HCT116 (cell line): ENCODE data around the gene NHERF1. TPM values are rescaled to one million over a fixed set of nuclear protein-coding genes. Genes with fewer than 3 reads are reported as not detected.

Source experiments
- ATAC-seq: fragments of 200-7000 bp; cut with Tn5 transposase; 2 replicates; pipeline ENCODE4 v1.9.1; 2020; ENCODE audit warnings: mild to moderate bottlenecking, moderate library complexity
- BruUV-seq: library from RNA; stranded (reverse); fragments of 400-500 nt; replicated peaks from 2 replicates; lab custom pipeline; 2021; lab: Mats Ljungman, UMichigan
- CTCF ChIA-PET: fragments of 300-600 bp; sonication (Branson Sonifier 250); formaldehyde crosslinking; loops from one replicate; lab custom pipeline; 2021; ENCODE audit warnings: antibody characterized with exemption; lab: Charles Lee
- POLR2A ChIA-PET: fragments of 300-600, 350-600 bp; sonication (Branson Sonifier 250); formaldehyde crosslinking; loops from one replicate; lab custom pipeline; 2021; ENCODE audit warnings: antibody characterized with exemption; lab: Charles Lee
- RAD21 ChIA-PET, 2 experiments: fragments of 300-600 bp; sonication (Branson Sonifier 250); formaldehyde crosslinking; loops; one replicate each; lab custom pipeline; 2023; ENCODE audit warnings: low total read pairs in 2 of 2; ENCODE audit not compliant: uncharacterized antibody in 2 of 2, unreplicated experiment in 2 of 2, low non-redundant PET in 1 of 2; lab: Charles Lee
- DNase-seq: peaks from one replicate; pipeline ENCODE4 v3.0.0-alpha.2; 2010; ENCODE audit warnings: low read depth, low spot score
- H2AFZ ChIP-seq: fragments of 200-600 bp; shearing (Covaris generic), sonication (generic); 2 replicates; pipeline ENCODE4 v1.6.1; 2017; ENCODE audit warnings: low read depth, mixed run types, mixed read lengths, antibody characterized with exemption, low read length; ENCODE audit not compliant: poor library complexity, severe bottlenecking
- H3K27ac ChIP-seq: 2 replicates; pipeline ENCODE4 v1.5.1; 2012; ENCODE audit warnings: low read depth, low read length
- H3K27me3 ChIP-seq: fragments of 200-600 bp; sonication (generic); 2 replicates; pipeline ENCODE4 v1.6.1; 2016; ENCODE audit warnings: mixed run types, low read length, mixed read lengths; ENCODE audit not compliant: insufficient read depth
- H3K36me3 ChIP-seq, 2 experiments: fragments of 200-500 bp in 1 of 2; fragments of 200-600 bp in 1 of 2; sonication (Bioruptor generic) in 1 of 2; sonication (generic) in 1 of 2; 2 replicates each; pipeline versions ENCODE4 v1.5.1 to v1.6.1; 2014 to 2016; ENCODE audit warnings: low read length in 2 of 2, inconsistent platforms in 1 of 2, mixed read lengths in 1 of 2, mixed run types in 1 of 2; ENCODE audit not compliant: insufficient read depth in 2 of 2, control insufficient read depth in 1 of 2
- H3K4me1 ChIP-seq, 2 experiments: fragments of 200-600 bp in 1 of 2; sonication (generic) in 1 of 2; 2 replicates each; pipeline versions ENCODE4 v1.5.1 to v1.6.1; 2012 to 2017; ENCODE audit warnings: low read length in 2 of 2, inconsistent platforms in 1 of 2, mild to moderate bottlenecking in 1 of 2, mixed read lengths in 1 of 2, mixed run types in 1 of 2, moderate library complexity in 1 of 2; ENCODE audit not compliant: insufficient read depth in 2 of 2, control insufficient read depth in 1 of 2
- H3K4me2 ChIP-seq: fragments of 200-600 bp; sonication (generic); 2 replicates; pipeline ENCODE4 v1.6.1; 2017; ENCODE audit warnings: mixed run types, low read length, mixed read lengths
- H3K4me3 ChIP-seq, 2 experiments: fragments of 200-600 bp in 1 of 2; sonication (generic) in 1 of 2; replicated peaks in 1 of 2; 2 replicates each; pipeline ENCODE4 v1.5.1; 2011 to 2016; ENCODE audit warnings: low read length in 2 of 2, control low read depth in 1 of 2, low read depth in 1 of 2, mild to moderate bottlenecking in 1 of 2, mixed read lengths in 1 of 2, mixed run types in 1 of 2
- H3K79me2 ChIP-seq: fragments of 200-600 bp; sonication (generic); 2 replicates; pipeline ENCODE4 v1.6.1; 2017; ENCODE audit warnings: mild to moderate bottlenecking, mixed run types, low read length, moderate library complexity, mixed read lengths; ENCODE audit not compliant: insufficient read depth
- H3K9ac ChIP-seq: fragments of 200-600 bp; sonication (generic); 2 replicates; pipeline ENCODE4 v1.6.1; 2016; ENCODE audit warnings: low read length, mixed read lengths
- H3K9me2 ChIP-seq: fragments of 200-600 bp; sonication (generic), shearing (Covaris generic); 2 replicates; pipeline ENCODE4 v1.6.1; 2017; ENCODE audit warnings: mixed run types, mild to moderate bottlenecking, moderate library complexity; ENCODE audit not compliant: insufficient read depth
- H3K9me3 ChIP-seq, 2 experiments: fragments of 200-500 bp in 1 of 2; fragments of 200-600 bp in 1 of 2; sonication (Bioruptor generic) in 1 of 2; sonication (generic) in 1 of 2; 2 replicates each; pipeline ENCODE4 v1.6.1; 2014 to 2017; ENCODE audit warnings: low read length in 2 of 2, mixed read lengths in 2 of 2, inconsistent platforms in 1 of 2, low read depth in 1 of 2, mild to moderate bottlenecking in 1 of 2, mixed run types in 1 of 2, moderate library complexity in 1 of 2; ENCODE audit not compliant: control insufficient read depth in 1 of 2, insufficient read depth in 1 of 2
- H4K20me1 ChIP-seq: fragments of 200-600 bp; sonication (generic), shearing (Covaris generic); 2 replicates; pipeline ENCODE4 v1.6.1; 2017; ENCODE audit warnings: mixed run types, mild to moderate bottlenecking, moderate library complexity; ENCODE audit not compliant: insufficient read depth
- CBX3 ChIP-seq: IDR thresholded peaks from 2 replicates; pipeline ENCODE4 v1.6.1; 2012; ENCODE audit warnings: low read depth
- EGR1 ChIP-seq: IDR thresholded peaks from 2 replicates; pipeline ENCODE4 v1.6.1; 2012; ENCODE audit warnings: low read depth
- ELF1 ChIP-seq: IDR thresholded peaks from 2 replicates; pipeline ENCODE4 v1.6.1; 2012; ENCODE audit warnings: low read depth, borderline replicate concordance
- POLR2AphosphoS5 ChIP-seq: IDR thresholded peaks from 2 replicates; pipeline ENCODE4 v1.6.1; 2011; ENCODE audit warnings: mild to moderate bottlenecking, low read depth, low read length, moderate library complexity
- RAD21 ChIP-seq: IDR thresholded peaks from 2 replicates; pipeline ENCODE4 v1.6.1; 2012; ENCODE audit warnings: low read depth, mild to moderate bottlenecking
- SP1 ChIP-seq: IDR thresholded peaks from 2 replicates; pipeline ENCODE4 v1.6.1; 2012; ENCODE audit warnings: low read depth
- SRF ChIP-seq: IDR thresholded peaks from 2 replicates; pipeline ENCODE4 v1.6.1; 2012; ENCODE audit warnings: low read depth
- ZNF274 ChIP-seq: fragments of 200-500 bp; sonication (Bioruptor generic); IDR thresholded peaks from 2 replicates; pipeline ENCODE4 v1.6.1; 2014; ENCODE audit warnings: mild to moderate bottlenecking, low read depth, low read length, inconsistent platforms
- intact Hi-C: fragments of 100-400 bp; cut with micrococcal nuclease; formaldehyde crosslinking; loops from 2 replicates; pipeline ENCODE4 v1.10.0; 2022
- total RNA-seq: library from RNA; stranded (reverse); gene quantifications from one replicate; pipeline ENCODE4 v1.2.1, GENCODE V29; 2021; ENCODE audit not compliant: unreplicated experiment
- TF ChIP-seq, protein P1 (sequence below): IDR thresholded peaks from 2 replicates; pipeline ENCODE4 v1.6.1; 2011; ENCODE audit warnings: mild to moderate bottlenecking, low read length, moderate library complexity; ENCODE audit not compliant: insufficient replicate concordance; ENCODE audit errors: extremely low read depth
- TF ChIP-seq, protein P2 (sequence below): IDR thresholded peaks from 2 replicates; pipeline ENCODE4 v1.6.1; 2012

Gene NHERF1
- total RNA-seq, 1 experiment from 2014 or later, result 129 TPM

DNA sequence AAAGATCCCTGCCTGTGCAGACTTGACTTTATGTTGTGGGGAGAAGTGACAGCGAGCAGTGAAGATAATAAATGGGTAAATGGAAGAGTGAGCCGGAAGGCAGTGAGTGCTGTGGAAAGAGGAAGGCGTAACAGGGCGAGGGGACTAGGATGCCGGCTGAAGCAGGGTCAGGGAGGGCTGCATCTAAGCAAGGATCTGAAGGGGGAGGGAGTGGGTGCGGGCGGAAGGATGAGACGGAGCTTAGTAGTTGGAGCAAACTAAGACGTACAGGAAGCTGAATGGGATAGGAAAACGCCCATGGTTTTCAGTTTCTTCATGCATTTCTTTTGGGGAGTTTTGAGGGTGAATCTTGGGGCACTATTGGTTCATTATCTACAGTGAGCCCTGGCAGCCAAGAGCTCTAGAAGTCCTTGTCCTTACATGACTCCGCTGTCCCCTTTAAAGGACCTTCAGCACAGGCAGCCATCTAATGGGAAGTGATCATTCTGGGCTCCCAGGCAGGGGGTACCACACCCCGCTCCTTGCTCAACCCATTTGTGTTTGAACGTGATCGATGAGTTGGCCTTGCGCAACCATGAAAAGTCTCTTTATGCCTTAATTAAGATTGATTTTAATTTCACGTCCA, 38.1 kb downstream of the NHERF1 start:
- no peak for ATAC-seq

More for the DNA sequence above, 38.1 kb downstream of the NHERF1 start:
- no peak overlapping the region for H3K9ac ChIP-seq
- no peaks in the 10 kb centered on the region for H3K27me3 ChIP-seq
- H2AFZ ChIP-seq, result no peak overlapping the region
- ChIA-PET CTCF (no interaction called here), RAD21 (no interaction called here), POLR2A (no interaction called here)
- BruUV-seq, result no TSS peak
- intact Hi-C loops, result no loop called here
- H3K4me1 ChIP-seq, result no peaks in the 10 kb centered on the region; a peak in 1 of 4 replicates
- H3K27ac ChIP-seq, result no peak overlapping the region
- TF ChIP-seq EGR1, result no peak
- no peak for TF ChIP-seq RAD21
- no peak for TF ChIP-seq POLR2AphosphoS5
- TF ChIP-seq ELF1, result no peak
- TF ChIP-seq SP1, result no peak
- TF ChIP-seq SRF, result no peak
- TF ChIP-seq ZNF274, result no peak
- TF ChIP-seq CBX3, result no peak
- TF ChIP-seq, protein P1, sequence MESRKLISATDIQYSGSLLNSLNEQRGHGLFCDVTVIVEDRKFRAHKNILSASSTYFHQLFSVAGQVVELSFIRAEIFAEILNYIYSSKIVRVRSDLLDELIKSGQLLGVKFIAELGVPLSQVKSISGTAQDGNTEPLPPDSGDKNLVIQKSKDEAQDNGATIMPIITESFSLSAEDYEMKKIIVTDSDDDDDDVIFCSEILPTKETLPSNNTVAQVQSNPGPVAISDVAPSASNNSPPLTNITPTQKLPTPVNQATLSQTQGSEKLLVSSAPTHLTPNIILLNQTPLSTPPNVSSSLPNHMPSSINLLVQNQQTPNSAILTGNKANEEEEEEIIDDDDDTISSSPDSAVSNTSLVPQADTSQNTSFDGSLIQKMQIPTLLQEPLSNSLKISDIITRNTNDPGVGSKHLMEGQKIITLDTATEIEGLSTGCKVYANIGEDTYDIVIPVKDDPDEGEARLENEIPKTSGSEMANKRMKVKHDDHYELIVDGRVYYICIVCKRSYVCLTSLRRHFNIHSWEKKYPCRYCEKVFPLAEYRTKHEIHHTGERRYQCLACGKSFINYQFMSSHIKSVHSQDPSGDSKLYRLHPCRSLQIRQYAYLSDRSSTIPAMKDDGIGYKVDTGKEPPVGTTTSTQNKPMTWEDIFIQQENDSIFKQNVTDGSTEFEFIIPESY, result no peak
- TF ChIP-seq, protein P2, sequence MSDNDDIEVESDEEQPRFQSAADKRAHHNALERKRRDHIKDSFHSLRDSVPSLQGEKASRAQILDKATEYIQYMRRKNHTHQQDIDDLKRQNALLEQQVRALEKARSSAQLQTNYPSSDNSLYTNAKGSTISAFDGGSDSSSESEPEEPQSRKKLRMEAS, result no peak
- H3K9me3 ChIP-seq, result no peaks in the 10 kb centered on the region
- peaks cover 0 to 2% of the 10 kb centered on the region in 2 experiments; a peak in 2 of 4 replicates for H3K36me3 ChIP-seq
- no peaks in the 10 kb centered on the region for H3K9me2 ChIP-seq
- no peak overlapping the region for H3K4me3 ChIP-seq
- no peak overlapping the region for H3K4me2 ChIP-seq
- peaks cover 5% of the 10 kb centered on the region; the same call in 1 of the 2 replicates for H3K79me2 ChIP-seq
- DNase-seq, result no peak
- H4K20me1 ChIP-seq, result no peaks in the 10 kb centered on the region
